HL-60 (cell line): ENCODE results near the gene CENPVL2.

Experiments
- POLR2AphosphoS5 ChIP-seq: IDR thresholded peaks from 2 replicates; pipeline ENCODE4 v1.6.1; 2012; ENCODE audit warnings: low read depth
- SPI1 ChIP-seq: IDR thresholded peaks from 2 replicates; pipeline ENCODE4 v1.6.1; 2012; ENCODE audit warnings: low read depth, mild to moderate bottlenecking, borderline replicate concordance
- TF ChIP-seq, protein P1 (sequence below): IDR thresholded peaks from one replicate; pipeline ENCODE4 v1.5.1; 2011; ENCODE audit warnings: low read length, control low read depth, inconsistent platforms; ENCODE audit not compliant: insufficient read depth
- TF ChIP-seq, protein P2 (sequence below): IDR thresholded peaks from 2 replicates; pipeline ENCODE4 v1.6.1; 2012; ENCODE audit warnings: low read depth; ENCODE audit not compliant: insufficient replicate concordance

DNA sequence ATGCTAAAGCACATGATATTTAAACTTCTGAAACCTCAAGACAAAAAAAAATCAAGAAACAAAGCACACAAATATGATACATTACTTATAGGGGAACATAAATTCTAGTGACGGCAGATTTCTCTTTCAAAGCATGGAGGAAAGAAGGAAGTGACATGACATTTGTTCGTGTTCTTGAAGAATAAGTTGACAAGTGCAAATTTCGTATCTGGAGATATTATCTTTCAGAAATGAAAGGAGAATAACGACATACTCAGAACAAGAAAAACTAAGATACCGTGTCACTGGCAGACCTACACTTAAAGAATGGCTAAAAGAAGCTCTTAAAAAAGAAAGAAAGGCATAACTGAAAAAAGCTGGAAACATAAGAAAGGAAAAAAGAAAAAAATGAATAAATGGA lies 16.6 kb downstream of the CENPVL2 start:
- TF ChIP-seq, protein P1, sequence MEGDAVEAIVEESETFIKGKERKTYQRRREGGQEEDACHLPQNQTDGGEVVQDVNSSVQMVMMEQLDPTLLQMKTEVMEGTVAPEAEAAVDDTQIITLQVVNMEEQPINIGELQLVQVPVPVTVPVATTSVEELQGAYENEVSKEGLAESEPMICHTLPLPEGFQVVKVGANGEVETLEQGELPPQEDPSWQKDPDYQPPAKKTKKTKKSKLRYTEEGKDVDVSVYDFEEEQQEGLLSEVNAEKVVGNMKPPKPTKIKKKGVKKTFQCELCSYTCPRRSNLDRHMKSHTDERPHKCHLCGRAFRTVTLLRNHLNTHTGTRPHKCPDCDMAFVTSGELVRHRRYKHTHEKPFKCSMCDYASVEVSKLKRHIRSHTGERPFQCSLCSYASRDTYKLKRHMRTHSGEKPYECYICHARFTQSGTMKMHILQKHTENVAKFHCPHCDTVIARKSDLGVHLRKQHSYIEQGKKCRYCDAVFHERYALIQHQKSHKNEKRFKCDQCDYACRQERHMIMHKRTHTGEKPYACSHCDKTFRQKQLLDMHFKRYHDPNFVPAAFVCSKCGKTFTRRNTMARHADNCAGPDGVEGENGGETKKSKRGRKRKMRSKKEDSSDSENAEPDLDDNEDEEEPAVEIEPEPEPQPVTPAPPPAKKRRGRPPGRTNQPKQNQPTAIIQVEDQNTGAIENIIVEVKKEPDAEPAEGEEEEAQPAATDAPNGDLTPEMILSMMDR = no peak
- TF ChIP-seq POLR2AphosphoS5 (no peak), SPI1 (no peak)
- TF ChIP-seq, protein P2, sequence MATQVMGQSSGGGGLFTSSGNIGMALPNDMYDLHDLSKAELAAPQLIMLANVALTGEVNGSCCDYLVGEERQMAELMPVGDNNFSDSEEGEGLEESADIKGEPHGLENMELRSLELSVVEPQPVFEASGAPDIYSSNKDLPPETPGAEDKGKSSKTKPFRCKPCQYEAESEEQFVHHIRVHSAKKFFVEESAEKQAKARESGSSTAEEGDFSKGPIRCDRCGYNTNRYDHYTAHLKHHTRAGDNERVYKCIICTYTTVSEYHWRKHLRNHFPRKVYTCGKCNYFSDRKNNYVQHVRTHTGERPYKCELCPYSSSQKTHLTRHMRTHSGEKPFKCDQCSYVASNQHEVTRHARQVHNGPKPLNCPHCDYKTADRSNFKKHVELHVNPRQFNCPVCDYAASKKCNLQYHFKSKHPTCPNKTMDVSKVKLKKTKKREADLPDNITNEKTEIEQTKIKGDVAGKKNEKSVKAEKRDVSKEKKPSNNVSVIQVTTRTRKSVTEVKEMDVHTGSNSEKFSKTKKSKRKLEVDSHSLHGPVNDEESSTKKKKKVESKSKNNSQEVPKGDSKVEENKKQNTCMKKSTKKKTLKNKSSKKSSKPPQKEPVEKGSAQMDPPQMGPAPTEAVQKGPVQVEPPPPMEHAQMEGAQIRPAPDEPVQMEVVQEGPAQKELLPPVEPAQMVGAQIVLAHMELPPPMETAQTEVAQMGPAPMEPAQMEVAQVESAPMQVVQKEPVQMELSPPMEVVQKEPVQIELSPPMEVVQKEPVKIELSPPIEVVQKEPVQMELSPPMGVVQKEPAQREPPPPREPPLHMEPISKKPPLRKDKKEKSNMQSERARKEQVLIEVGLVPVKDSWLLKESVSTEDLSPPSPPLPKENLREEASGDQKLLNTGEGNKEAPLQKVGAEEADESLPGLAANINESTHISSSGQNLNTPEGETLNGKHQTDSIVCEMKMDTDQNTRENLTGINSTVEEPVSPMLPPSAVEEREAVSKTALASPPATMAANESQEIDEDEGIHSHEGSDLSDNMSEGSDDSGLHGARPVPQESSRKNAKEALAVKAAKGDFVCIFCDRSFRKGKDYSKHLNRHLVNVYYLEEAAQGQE = no peak
